T-helper 9 cell (primary cell): ENCODE measurements around the gene FKRP.
A peak's percentile ranks its signal among the peaks of the same experiment; 100 is the strongest.
"Not testable (repeated sequence)": the region's sequence is repeated elsewhere in the genome, so short reads cannot be mapped to it uniquely, and the experiment has no call there.

ENCODE experiments used
- DNase-seq: peaks from one replicate; pipeline ENCODE4 v3.0.0-alpha.2; 2020

FKRP gene

GRCh38 chr19:46786236-46787039 lies 40.6 kb downstream of the FKRP start:
- peak; percentile 72 for DNase-seq

- no peak for DNase-seq
Measured at GRCh38 chr19:46787040-46787330, 41.1 kb downstream of the FKRP start.

DNA sequence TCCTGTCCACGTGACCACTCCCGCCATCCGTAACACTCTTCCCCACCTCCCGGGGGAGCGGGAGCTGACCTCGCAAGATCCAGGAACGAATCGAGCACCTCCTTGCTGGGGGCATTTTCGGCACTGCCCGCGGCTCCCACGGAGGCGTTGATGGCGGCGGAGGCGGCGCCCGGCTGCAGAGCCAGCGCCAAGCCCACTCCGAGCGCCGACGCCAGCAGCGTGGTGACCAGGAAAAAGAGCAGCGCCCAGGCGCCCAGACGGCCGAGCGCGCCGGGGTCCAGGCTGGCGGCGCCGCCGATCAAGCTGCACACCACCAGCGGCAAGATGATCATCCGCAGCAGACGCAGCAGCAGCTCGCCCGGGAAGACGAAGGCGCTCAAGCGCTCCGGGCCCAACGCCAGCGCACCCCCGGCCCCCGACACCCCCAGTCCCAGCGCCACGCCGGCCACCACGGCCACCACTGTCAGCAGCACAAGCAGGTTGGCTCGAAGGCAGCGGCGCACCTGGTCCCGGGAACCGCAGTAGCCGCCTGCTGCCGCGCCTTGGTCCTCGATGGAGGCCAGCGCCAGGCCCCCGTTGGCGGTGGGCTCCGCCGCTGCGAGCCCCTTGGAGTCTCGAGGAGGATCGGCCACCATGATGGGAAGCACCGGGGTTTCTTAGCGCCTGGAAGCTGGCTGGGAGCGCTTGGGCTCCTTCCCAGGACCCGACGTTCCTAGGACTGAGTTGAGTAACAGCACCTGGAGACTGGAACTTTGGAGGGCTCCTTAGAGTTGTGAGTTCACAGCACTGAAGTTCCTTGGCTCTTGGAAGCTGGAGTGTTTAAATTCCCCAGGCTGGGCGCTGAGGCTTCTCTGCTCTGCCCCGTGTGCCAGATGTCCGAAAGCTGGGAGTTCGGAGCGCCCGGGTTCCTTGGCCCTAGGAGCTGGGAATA lies 41.7 kb downstream of the FKRP start:
- peak; percentile 29 for DNase-seq

DNA sequence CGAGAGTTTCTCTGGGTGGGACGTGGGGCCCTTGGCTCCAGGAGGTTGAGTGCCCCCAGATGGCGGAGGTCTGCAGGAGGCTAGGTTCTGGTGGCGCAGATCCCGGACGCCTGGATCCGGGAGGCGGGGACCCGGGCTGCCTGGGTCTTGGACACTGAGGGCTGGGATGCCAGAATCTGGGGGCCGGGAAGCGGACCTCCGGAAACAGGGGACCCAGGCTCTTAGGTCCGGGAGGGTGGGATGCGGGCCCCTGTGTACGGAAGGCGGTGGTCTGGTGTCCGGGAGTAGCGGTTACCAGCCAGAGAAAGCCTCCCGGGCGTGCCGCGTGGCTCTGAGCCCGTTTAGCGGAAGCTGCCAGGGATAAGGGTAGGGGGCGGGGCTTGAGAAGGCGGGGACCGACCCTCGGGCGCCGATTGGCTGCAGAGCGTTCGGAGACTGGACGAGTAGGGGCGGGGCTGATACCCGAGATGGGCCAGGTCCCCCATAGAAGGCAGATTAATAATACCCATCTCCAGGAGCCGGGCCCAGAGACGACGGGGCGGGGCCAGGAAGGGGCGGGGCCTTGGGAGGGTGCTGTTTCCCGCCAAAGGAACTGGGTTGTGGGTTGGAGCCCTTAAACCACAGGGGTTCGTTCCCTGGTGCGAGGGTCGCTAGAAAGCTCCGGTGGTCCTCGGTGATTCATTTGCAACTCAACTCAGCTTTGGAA lies 42.6 kb downstream of the FKRP start, which contains the start of gene SLC1A5:
Gene SLC1A5, minus strand, starts transcription at position 333 of the 706 bp plus-strand sequence. CDS start 629 bp downstream, outside the sequence.
- peak; percentile 94 for DNase-seq

DNA sequence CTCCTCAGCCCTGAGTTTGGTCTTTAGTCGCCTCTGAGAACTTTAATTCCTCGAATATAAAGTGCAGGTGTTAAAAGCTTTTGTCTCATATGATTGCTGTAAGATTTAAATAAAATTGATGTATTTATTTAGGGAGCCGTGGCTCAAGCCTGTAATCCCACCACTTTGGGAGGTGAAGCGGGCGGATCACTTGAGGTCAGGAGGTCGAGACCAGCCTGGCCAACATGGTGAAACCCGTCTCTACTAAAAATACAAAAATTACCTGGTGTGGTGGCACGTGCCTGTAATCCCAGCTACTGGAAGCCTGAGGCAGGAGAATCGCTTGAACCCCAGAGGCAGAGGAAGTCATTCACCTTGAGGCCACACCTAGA lies 43.1 kb downstream of the FKRP start:
- DNase-seq, result no peak

DNA sequence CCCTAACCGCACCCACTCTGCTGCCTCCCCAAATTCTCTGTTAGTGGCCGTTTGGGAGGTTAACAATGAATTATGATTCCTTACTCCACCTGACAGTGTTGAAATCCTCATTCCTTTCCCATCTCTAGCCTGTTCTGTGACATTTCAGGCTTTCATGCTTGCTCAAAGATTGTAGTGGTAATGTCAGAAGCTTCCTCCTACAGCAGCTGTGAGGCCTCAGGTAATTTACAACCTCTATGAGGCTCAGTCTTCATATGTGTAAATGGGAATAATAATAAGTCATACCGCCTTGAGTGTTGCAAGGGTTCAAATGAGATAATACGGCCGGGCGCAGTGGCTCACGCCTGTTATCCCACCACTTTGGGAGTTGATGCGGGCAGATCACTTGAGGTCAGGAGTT lies 43.5 kb downstream of the FKRP start:
- DNase-seq, result no peak

DNA sequence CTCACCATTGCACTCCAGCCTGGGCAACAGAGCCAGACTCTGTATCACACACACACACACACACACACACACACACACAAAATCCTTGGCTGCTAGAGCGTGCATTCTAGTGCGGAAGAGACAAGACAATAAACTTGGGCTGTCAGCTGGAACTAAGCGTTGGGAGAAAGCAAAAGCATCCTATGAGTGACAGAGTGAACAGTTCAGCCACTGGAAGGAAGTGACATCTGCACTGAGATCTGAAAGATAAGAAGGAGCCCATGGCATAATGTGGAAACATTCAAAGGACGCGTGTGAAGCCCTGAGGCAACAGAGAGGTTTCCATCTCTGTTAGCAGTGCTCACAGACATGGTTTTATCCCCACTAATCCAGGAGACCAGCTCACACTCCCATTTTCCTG lies 46.1 kb downstream of the FKRP start:
- DNase-seq, result peak; percentile 7

GRCh38 chr19:46797881-46798280 lies 52.0 kb downstream of the FKRP start:
- no peak for DNase-seq

- no peak for DNase-seq
Measured at GRCh38 chr19:46798713-46799112, 52.9 kb downstream of the FKRP start.

- no peak for DNase-seq
Measured at GRCh38 chr19:46802152-46802551, 56.3 kb downstream of the FKRP start.

- DNase-seq, result no peak
Measured at GRCh38 chr19:46803555-46803954, 57.7 kb downstream of the FKRP start.

- not testable (repeated sequence) for DNase-seq
Measured at GRCh38 chr19:46804432-46804831, 58.6 kb downstream of the FKRP start.

DNA sequence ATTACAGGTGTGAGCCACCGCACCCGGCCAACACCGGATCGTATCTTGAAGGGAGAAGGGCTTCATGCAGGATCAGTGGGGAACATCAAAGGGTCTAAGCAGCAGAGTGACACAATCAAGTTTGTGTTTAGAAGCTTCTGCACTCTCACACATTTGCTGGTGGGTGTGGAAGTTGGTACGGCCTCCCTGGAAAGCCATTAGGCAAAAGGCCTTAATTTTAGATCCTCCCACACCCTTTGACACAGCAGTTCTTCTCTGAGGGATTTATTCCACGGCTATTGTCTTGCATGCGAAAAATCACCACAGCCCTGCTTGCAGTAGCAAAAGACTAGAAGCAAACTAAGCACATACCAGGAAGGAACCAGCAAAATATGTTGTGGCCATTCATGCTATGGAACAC lies 60.8 kb downstream of the FKRP start:
- no peak for DNase-seq
